K562 (cell line): ENCODE data around the gene SIGLEC11. TPM values are rescaled to one million over a fixed set of nuclear protein-coding genes. Genes with fewer than 3 reads are reported as not detected.

Experiments
- AFF1 ChIP-seq, 2 experiments: fragments of 450-650 bp; IDR thresholded peaks; 2 replicates each; pipeline ENCODE4 v1.6.1; 2018; ENCODE audit warnings: mild to moderate bottlenecking in 2 of 2, low read depth in 1 of 2; ENCODE audit not compliant: partially characterized antibody in 2 of 2
- CBX8 ChIP-seq: fragments of 200-600 bp; sonication (generic); IDR thresholded peaks from 2 replicates; pipeline ENCODE4 v1.6.1; 2012; ENCODE audit warnings: borderline replicate concordance, mixed run types, low read depth, mild to moderate bottlenecking, moderate library complexity, mixed read lengths, low read length, control low read depth, inconsistent platforms; ENCODE audit not compliant: poor library complexity, severe bottlenecking; ENCODE audit errors: extremely low read depth
- ELF4 ChIP-seq: fragments of 450-650 bp; formaldehyde crosslinking; IDR thresholded peaks from 2 replicates; pipeline ENCODE4 v1.4.0; 2022; ENCODE audit warnings: missing genetic modification characterization
- ESRRA ChIP-seq: fragments of 450-650 bp; IDR thresholded peaks from 2 replicates; pipeline ENCODE4 v1.6.1; 2014; ENCODE audit warnings: low read depth, mild to moderate bottlenecking, moderate library complexity, borderline replicate concordance
- FOXP1 ChIP-seq: sonication (generic); formaldehyde crosslinking; IDR thresholded peaks from 2 replicates; pipeline ENCODE4 v1.8.0; 2022; ENCODE audit warnings: mild to moderate bottlenecking, missing genetic modification reagents
- HBP1 ChIP-seq: fragments of 450-650 bp; formaldehyde crosslinking; IDR thresholded peaks from 2 replicates; pipeline ENCODE4 v1.4.0; 2022; ENCODE audit warnings: missing genetic modification characterization
- HNRNPK ChIP-seq: fragments of 200-400 bp; formaldehyde crosslinking; IDR thresholded peaks from one replicate; pipeline ENCODE4 v1.6.1; 2018; ENCODE audit warnings: mild to moderate bottlenecking, low read depth, low read length; ENCODE audit not compliant: poor library complexity, severe bottlenecking
- ILF3 ChIP-seq: fragments of 450-650 bp; IDR thresholded peaks from 2 replicates; pipeline ENCODE4 v1.6.1; 2018; ENCODE audit warnings: antibody characterized with exemption, mild to moderate bottlenecking, moderate library complexity, borderline replicate concordance
- KDM1A ChIP-seq, 2 experiments: fragments of 450-650 bp; IDR thresholded peaks; 2 replicates each; pipeline ENCODE4 v1.6.1; 2016; ENCODE audit warnings: mild to moderate bottlenecking in 2 of 2
- KLF10 ChIP-seq: fragments of 250-450 bp; sonication (Bioruptor Pico); IDR thresholded peaks from 2 replicates; pipeline ENCODE4 v1.6.1; 2021; ENCODE audit warnings: matching md5 sums
- MAZ ChIP-seq, 2 experiments: fragments of 450-650 bp in 1 of 2; sonication (generic) in 1 of 2; formaldehyde crosslinking; IDR thresholded peaks in 1 of 2; conservative IDR thresholded peaks in 1 of 2; 2 replicates each; pipeline versions ENCODE4 v1.4.0 to v1.5.0; 2020; ENCODE audit warnings: mild to moderate bottlenecking in 1 of 2, missing genetic modification reagents in 1 of 2
- MYC ChIP-seq, 2 experiments: fragments of 250-450 bp in 1 of 2; sonication (Bioruptor Pico) in 1 of 2; IDR thresholded peaks; 2 replicates each; pipeline versions ENCODE4 v1.5.1 to v1.6.1; 2012 to 2021; ENCODE audit warnings: low read depth in 2 of 2, borderline replicate concordance in 1 of 2, improper control_type of control experiment in 1 of 2, low read length in 1 of 2, mild to moderate bottlenecking in 1 of 2, moderate library complexity in 1 of 2
- NFXL1 ChIP-seq: fragments of 450-650 bp; formaldehyde crosslinking; IDR thresholded peaks from 2 replicates; pipeline ENCODE4 v1.4.0; 2021; ENCODE audit warnings: mild to moderate bottlenecking
- PURB ChIP-seq: sonication (generic); formaldehyde crosslinking; IDR thresholded peaks from 2 replicates; pipeline ENCODE4 v1.9.0; 2021; ENCODE audit warnings: low read depth, mild to moderate bottlenecking, missing genetic modification reagents
- RBBP5 ChIP-seq: fragments of 200-600 bp; sonication (generic); IDR thresholded peaks from 2 replicates; pipeline ENCODE4 v1.6.1; 2012; ENCODE audit warnings: borderline replicate concordance, mild to moderate bottlenecking, low read length, control low read depth, inconsistent platforms; ENCODE audit not compliant: insufficient read depth, poor library complexity, severe bottlenecking
- RHOXF2B ChIP-seq: fragments of 250-450 bp; sonication (Bioruptor Pico); conservative IDR thresholded peaks from 2 replicates; pipeline ENCODE4 v1.5.1; 2021
- SRF ChIP-seq, 2 experiments: fragments of 250-450, 450-650 bp in 1 of 2; sonication (Bioruptor Pico) in 1 of 2; sonication (generic) in 1 of 2; formaldehyde crosslinking; IDR thresholded peaks; 2 replicates each; pipeline versions ENCODE4 v1.5.0 to v1.5.1; 2020 to 2022; ENCODE audit warnings: mild to moderate bottlenecking in 1 of 2, missing genetic modification reagents in 1 of 2
- SUPT5H ChIP-seq: fragments of 450-650 bp; IDR thresholded peaks from 2 replicates; pipeline ENCODE4 v1.6.1; 2016
- TARDBP ChIP-seq: fragments of 450-650 bp; IDR thresholded peaks from 2 replicates; pipeline ENCODE4 v1.6.1; 2016
- TEAD4 ChIP-seq, 2 experiments: sonication (generic) in 1 of 2; formaldehyde crosslinking in 1 of 2; IDR thresholded peaks; 2 replicates each; pipeline versions ENCODE4 v1.6.1 to v1.8.0; 2012 to 2022; ENCODE audit warnings: borderline replicate concordance in 1 of 2, inconsistent platforms in 1 of 2, low read length in 1 of 2, mild to moderate bottlenecking in 1 of 2, missing genetic modification reagents in 1 of 2
- ZBTB9 ChIP-seq: fragments of 450-650 bp; formaldehyde crosslinking; IDR thresholded peaks from 2 replicates; pipeline ENCODE4 v1.4.0; 2020; ENCODE audit warnings: mild to moderate bottlenecking, moderate library complexity
- polyA plus RNA-seq, 8 experiments: library from polyadenylated mRNA; depleted of rRNA in 4 of 8; stranded (reverse) in 5 of 8; unstranded in 3 of 8; fragments of >200 nt; fragmentation: Nextera tagmentation in 2 of 8; fragmentation: Illumina TruSeq in 1 of 8; extraction: Ambion mirVana in 2 of 8; extraction: Trizol in 1 of 8; gene quantifications; 2 replicates each; pipeline versions ENCODE4 v1.2.1 to v1.2.3, GENCODE V29; 2011 to 2014; ENCODE audit warnings: inconsistent platforms in 1 of 8, missing spikeins in 1 of 8
- total RNA-seq, 7 experiments: library from RNA; depleted of rRNA in 6 of 7; stranded (reverse); fragments of >200 nt in 6 of 7; fragmentation: Illumina TruSeq in 2 of 7; extraction: Trizol in 2 of 7; gene quantifications; 2 replicates each; pipeline versions ENCODE4 v1.2.1 to v1.2.3, GENCODE V29; 2011 to 2021; ENCODE audit warnings: low replicate concordance in 1 of 7

SIGLEC11 gene
- total and polyA plus RNA-seq, 9 of the 15 experiments (the other 6 are each of a cell fraction or from before 2014, with no cell fraction given), result not detected

- TF ChIP-seq FOXP1 (CRISPR knock-in tag) (no peak), SRF (CRISPR knock-in tag; IDR thresholded peaks at IDR 0.05) (peak in 1 of 2 experiments; percentile 67; a peak in 1 of 4 replicates), KLF10 (CRISPR knock-in tag) (no peak), ILF3 (no peak), ELF4 (peak; percentile 98), HNRNPK (no peak), MYC (IDR thresholded peaks at IDR 0.05; ENCODE audit: low read depth, low read length) (no peak), MYC (CRISPR knock-in tag; IDR thresholded peaks at IDR 0.05; ENCODE audit: borderline replicate concordance, low read depth) (peak; percentile 84; the same call in 1 of the 2 replicates), ESRRA (peak; percentile 93), TEAD4 (IDR thresholded peaks at IDR 0.05; ENCODE audit: low read length) (0 out of 2 replicates have a peak, but pooled peaks have one; percentile 6), TEAD4 (CRISPR knock-in tag; IDR thresholded peaks at IDR 0.05; ENCODE audit: borderline replicate concordance) (no peak), RBBP5 (no peak), MAZ (CRISPR knock-in tag; conservative IDR thresholded peaks at IDR 0.05 in 1 of 2, IDR thresholded peaks at IDR 0.05 in 1 of 2) (peak in 1 of 2 experiments; percentile 72; a peak in 2 of 4 replicates), ZBTB9 (CRISPR knock-in tag) (peak; percentile 89; the same call in 1 of the 2 replicates), HBP1 (CRISPR knock-in tag) (peak; percentile 95), AFF1 (IDR thresholded peaks at IDR 0.05; ENCODE audit: low read depth in 1 of 2, partially characterized antibody in 2 of 2) (no peak), TARDBP (peak; percentile 63; the same call in 1 of the 2 replicates), PURB (CRISPR knock-in tag) (no peak), CBX8 (no peak), KDM1A (IDR thresholded peaks at IDR 0.05) (no peak), RHOXF2B (CRISPR knock-in tag) (peak; percentile 88), NFXL1 (peak; percentile 93), SUPT5H (peak; percentile 59)
Observed at GRCh38 chr19:49933643-49934042, 27.3 kb downstream of the SIGLEC11 start (continued).
